ENCODE data around the gene NDUFA3. TPM values are rescaled to one million over a fixed set of nuclear protein-coding genes. Genes with fewer than 3 reads are reported as not detected.

Gene NDUFA3
- total and polyA plus RNA-seq, 2 experiments from 2014 or later, result 13.9 to 285 TPM

- no peak overlapping the region for H2AFZ ChIP-seq
- no peaks in the 10 kb centered on the region for H3K9me2 ChIP-seq (replicated peaks; ENCODE audit: insufficient read depth)
- TF ChIP-seq, protein P1, sequence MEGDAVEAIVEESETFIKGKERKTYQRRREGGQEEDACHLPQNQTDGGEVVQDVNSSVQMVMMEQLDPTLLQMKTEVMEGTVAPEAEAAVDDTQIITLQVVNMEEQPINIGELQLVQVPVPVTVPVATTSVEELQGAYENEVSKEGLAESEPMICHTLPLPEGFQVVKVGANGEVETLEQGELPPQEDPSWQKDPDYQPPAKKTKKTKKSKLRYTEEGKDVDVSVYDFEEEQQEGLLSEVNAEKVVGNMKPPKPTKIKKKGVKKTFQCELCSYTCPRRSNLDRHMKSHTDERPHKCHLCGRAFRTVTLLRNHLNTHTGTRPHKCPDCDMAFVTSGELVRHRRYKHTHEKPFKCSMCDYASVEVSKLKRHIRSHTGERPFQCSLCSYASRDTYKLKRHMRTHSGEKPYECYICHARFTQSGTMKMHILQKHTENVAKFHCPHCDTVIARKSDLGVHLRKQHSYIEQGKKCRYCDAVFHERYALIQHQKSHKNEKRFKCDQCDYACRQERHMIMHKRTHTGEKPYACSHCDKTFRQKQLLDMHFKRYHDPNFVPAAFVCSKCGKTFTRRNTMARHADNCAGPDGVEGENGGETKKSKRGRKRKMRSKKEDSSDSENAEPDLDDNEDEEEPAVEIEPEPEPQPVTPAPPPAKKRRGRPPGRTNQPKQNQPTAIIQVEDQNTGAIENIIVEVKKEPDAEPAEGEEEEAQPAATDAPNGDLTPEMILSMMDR (IDR thresholded peaks at IDR 0.05; ENCODE audit: poor library complexity), result no peak
- TF ChIP-seq EZH2 (IDR thresholded peaks at IDR 0.05; ENCODE audit: borderline replicate concordance) (no peak), EZH2phosphoT487 (IDR thresholded peaks at IDR 0.05; ENCODE audit: low read depth, severe bottlenecking, unreplicated experiment) (no peak)
- peaks cover 4% of the 10 kb centered on the region for H3K4me1 ChIP-seq (ENCODE audit: insufficient read depth)
- no peak for DNase-seq (ENCODE audit: low spot score)
- H4K20me1 ChIP-seq (ENCODE audit: insufficient read depth, poor library complexity, severe bottlenecking), result peaks cover 57% of the 10 kb centered on the region
- H3K4me3 ChIP-seq, result no peak overlapping the region
- no peaks in the 10 kb centered on the region for H3K9me3 ChIP-seq (ENCODE audit: low read depth)
- no peaks in the 10 kb centered on the region for H3K27me3 ChIP-seq
- peaks cover 7% of the 10 kb centered on the region for H3K36me3 ChIP-seq (replicated peaks; ENCODE audit: insufficient read depth, low read depth)
- 96% methylated on average over 7 of the region's 7 CpGs for WGBS (ENCODE audit: low lambda C conversion rate, missing lambda C conversion rate)
- H3K4me2 ChIP-seq, result no peak overlapping the region
- H3K79me2 ChIP-seq, result peaks cover 51% of the 10 kb centered on the region
- H3K27ac ChIP-seq, result no peak overlapping the region
Observed at GRCh38 chr19:54142166-54142780, 39.6 kb downstream of the NDUFA3 start.

DNA sequence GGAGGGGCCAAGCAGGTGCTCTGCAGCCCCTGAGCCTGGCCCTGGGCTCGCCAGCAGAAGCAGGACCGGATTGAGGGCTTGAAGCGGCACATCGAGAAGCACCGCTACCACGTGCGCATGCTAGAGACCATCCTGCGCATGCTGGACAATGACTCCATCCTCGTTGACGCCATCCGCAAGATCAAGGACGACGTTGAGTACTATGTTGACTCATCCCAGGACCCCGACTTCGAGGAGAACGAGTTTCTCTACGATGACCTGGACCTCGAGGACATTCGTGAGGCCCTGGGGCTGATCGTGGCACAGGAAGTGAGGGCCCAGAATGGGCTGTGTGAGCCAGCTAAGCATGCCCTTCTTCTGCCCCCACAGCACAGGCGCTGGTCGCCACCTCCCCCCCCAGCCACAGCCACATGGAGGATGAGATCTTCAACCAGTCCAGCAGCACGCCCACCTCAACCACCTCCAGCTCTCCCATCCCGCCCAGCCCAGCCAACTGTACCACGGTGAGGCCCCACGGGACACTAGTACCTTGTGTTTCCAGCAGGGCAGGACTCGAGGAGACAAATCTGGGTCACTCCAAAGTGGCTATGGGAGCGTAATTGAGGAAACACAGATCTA is 43.0 kb downstream of the NDUFA3 start:
- Histone ChIP-seq H3K4me3 (no peak overlapping the region), H2AFZ (no peak overlapping the region), H3K27me3 (no peaks in the 10 kb centered on the region), H3K4me2 (no peak overlapping the region), H3K9me2 (replicated peaks; ENCODE audit: insufficient read depth) (no peaks in the 10 kb centered on the region), H3K27ac (no peak overlapping the region), H3K9me3 (ENCODE audit: low read depth) (no peaks in the 10 kb centered on the region), H3K79me2 (peaks cover 21% of the 10 kb centered on the region), H3K36me3 (replicated peaks; ENCODE audit: insufficient read depth, low read depth) (peaks cover 7% of the 10 kb centered on the region), H3K4me1 (ENCODE audit: insufficient read depth) (no peaks in the 10 kb centered on the region), H4K20me1 (ENCODE audit: insufficient read depth, poor library complexity, severe bottlenecking) (peaks cover 31% of the 10 kb centered on the region)
- TF ChIP-seq EZH2 (IDR thresholded peaks at IDR 0.05; ENCODE audit: borderline replicate concordance) (no peak), EZH2phosphoT487 (IDR thresholded peaks at IDR 0.05; ENCODE audit: low read depth, severe bottlenecking, unreplicated experiment) (no peak)
- TF ChIP-seq, protein P1 (IDR thresholded peaks at IDR 0.05; ENCODE audit: poor library complexity), result no peak
- DNase-seq (ENCODE audit: low spot score), result no peak
- WGBS (ENCODE audit: low lambda C conversion rate, missing lambda C conversion rate), result 98% methylated on average over 22 of the region's 28 CpGs

DNA sequence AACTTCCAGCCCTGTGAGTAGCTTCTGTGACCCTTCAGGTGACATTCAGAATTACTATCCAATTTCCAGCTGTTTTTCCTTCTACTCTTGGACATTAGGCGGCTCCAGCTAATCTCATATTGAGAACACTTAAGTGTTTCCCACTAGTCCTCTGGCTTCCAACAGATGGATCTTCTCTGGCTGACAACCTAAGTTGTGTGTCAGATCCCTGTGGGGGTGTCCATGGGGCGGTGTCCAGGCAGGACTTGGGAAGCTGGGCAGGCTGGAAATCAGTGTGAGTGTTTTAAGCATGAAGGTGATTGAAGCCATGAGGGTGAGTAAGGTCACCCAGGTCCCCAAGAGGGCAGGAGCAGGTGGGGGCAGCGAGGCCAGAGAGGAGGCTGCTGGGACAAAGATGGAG is 45.0 kb downstream of the NDUFA3 start:
- Histone ChIP-seq H3K4me3 (no peak overlapping the region), H3K4me2 (no peak overlapping the region), H3K36me3 (replicated peaks; ENCODE audit: insufficient read depth, low read depth) (peaks cover 7% of the 10 kb centered on the region), H3K27ac (no peak overlapping the region), H3K9me2 (replicated peaks; ENCODE audit: insufficient read depth) (no peaks in the 10 kb centered on the region), H3K9me3 (ENCODE audit: low read depth) (no peaks in the 10 kb centered on the region), H3K27me3 (no peaks in the 10 kb centered on the region), H3K4me1 (ENCODE audit: insufficient read depth) (no peaks in the 10 kb centered on the region), H2AFZ (no peak overlapping the region), H3K79me2 (peaks cover 2% of the 10 kb centered on the region), H4K20me1 (ENCODE audit: insufficient read depth, poor library complexity, severe bottlenecking) (peaks cover 11% of the 10 kb centered on the region)
- no peak for DNase-seq (ENCODE audit: low spot score)
- WGBS (ENCODE audit: low lambda C conversion rate, missing lambda C conversion rate), result 68% methylated on average over 3 of the region's 3 CpGs
- TF ChIP-seq EZH2 (IDR thresholded peaks at IDR 0.05; ENCODE audit: borderline replicate concordance) (no peak), EZH2phosphoT487 (IDR thresholded peaks at IDR 0.05; ENCODE audit: low read depth, severe bottlenecking, unreplicated experiment) (no peak)
- TF ChIP-seq, protein P1 (IDR thresholded peaks at IDR 0.05; ENCODE audit: poor library complexity), result no peak

Measured in hepatocyte (in vitro differentiated cells).